ENCODE measurements around the gene CD300LF. TPM values are rescaled to one million over a fixed set of nuclear protein-coding genes. Genes with fewer than 3 reads are reported as not detected.

The CD300LF gene
- total RNA-seq, 1 experiment from 2014 or later, result not detected

DNA sequence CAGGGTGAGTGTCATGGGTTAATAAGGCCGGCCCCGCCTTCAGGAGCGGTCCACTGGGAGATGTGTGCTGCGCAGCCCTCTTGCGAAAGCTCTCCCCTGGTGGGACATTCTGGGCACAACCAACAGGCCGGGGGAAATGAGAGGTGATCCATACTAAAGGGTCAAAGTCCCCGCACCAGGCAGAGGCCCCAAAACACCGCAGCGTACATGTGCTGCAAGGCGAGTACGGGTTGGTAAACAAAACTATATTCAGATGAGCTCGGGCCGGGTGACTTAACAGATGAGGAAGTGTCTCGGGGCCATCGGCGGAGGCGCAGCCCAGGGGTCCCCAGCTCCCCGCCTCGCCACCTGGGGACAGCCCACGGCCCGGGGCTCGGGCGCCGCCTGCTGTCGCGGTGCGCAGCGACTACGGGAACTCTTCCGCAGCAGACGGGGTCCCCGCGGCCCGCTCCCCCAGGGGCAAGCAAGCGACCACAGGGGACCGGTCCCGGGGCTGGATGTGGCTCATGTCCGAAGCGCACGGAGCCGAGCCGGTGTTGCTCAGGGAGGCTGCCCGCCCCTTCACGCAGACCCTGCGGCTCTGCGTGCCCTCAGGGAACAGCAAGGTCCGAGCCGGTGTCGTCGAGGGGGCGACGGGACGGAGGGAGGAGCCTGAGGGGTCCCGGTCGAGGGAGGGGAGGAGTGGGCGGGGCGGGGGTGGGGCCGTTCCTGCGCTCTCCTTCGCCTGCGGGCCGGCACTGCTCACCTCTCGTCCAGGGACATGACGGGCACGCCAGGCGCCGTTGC lies 24.0 kb upstream of the CD300LF start, which contains the start of gene RAB37:
TSS of gene RAB37 (plus strand) at position 744 of the 786 bp plus-strand sequence. CDS start at position 761, 17 bp downstream.
- peaks cover 15% of the 10 kb centered on the region for H3K4me1 ChIP-seq (ENCODE audit: insufficient read depth, low read length)
- H3F3A ChIP-seq (ENCODE audit: low read length, unreplicated experiment), result no peaks in the 10 kb centered on the region
- H3K36me3 ChIP-seq (ENCODE audit: low read depth, low read length), result no peaks in the 10 kb centered on the region
- H2AFZ ChIP-seq (ENCODE audit: low read length), result peak within 1 kb of the TSS; percentile 32; the same call in 1 of the 2 replicates
- no peaks in the 10 kb centered on the region for H4K20me1 ChIP-seq (ENCODE audit: low read length)
- peak within 1 kb of the TSS; percentile 38 for H3K4me2 ChIP-seq (ENCODE audit: low read length)
- BruUV-seq (replicated peaks), result no TSS peak
- no peak within 1 kb of the TSS for H3K9ac ChIP-seq (ENCODE audit: low read length)
- H3K27ac ChIP-seq (ENCODE audit: low read length), result no peak within 1 kb of the TSS
- H3K4me3 ChIP-seq (ENCODE audit: low read length), result no peak within 1 kb of the TSS; the same call in 1 of the 2 replicates
- H3K79me2 ChIP-seq (ENCODE audit: low read length), result no peaks in the 10 kb centered on the region
- TF ChIP-seq EZH2 (IDR thresholded peaks at IDR 0.05; ENCODE audit: low read length, unreplicated experiment) (peak; percentile 90), EZH2phosphoT487 (IDR thresholded peaks at IDR 0.05; ENCODE audit: borderline replicate concordance, low read length) (0 out of 2 replicates have a peak, but pooled peaks have one; percentile 47)
- TF ChIP-seq, protein P1, sequence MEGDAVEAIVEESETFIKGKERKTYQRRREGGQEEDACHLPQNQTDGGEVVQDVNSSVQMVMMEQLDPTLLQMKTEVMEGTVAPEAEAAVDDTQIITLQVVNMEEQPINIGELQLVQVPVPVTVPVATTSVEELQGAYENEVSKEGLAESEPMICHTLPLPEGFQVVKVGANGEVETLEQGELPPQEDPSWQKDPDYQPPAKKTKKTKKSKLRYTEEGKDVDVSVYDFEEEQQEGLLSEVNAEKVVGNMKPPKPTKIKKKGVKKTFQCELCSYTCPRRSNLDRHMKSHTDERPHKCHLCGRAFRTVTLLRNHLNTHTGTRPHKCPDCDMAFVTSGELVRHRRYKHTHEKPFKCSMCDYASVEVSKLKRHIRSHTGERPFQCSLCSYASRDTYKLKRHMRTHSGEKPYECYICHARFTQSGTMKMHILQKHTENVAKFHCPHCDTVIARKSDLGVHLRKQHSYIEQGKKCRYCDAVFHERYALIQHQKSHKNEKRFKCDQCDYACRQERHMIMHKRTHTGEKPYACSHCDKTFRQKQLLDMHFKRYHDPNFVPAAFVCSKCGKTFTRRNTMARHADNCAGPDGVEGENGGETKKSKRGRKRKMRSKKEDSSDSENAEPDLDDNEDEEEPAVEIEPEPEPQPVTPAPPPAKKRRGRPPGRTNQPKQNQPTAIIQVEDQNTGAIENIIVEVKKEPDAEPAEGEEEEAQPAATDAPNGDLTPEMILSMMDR (conservative IDR thresholded peaks at IDR 0.05; ENCODE audit: low read depth, low read length), result peak; percentile 58
- H3K9me3 ChIP-seq (ENCODE audit: low read length), result no peaks in the 10 kb centered on the region
- H3K9me2 ChIP-seq (replicated peaks; ENCODE audit: low read length), result no peaks in the 10 kb centered on the region
- ChIA-PET CTCF (interaction anchor here (0.6 to 3.5 kb wide), 3 partner anchors 40 to 193 kb away, joined by 3 to 53 read pairs (median 5); partner anchors contain the start of gene NAT9), POLR2A (ENCODE audit: unreplicated experiment) (no interaction called here)
- DNase-seq (no peak), ATAC-seq (peak; percentile 12)
- intact Hi-C loops (cut with micrococcal nuclease), result loop anchor here (1.0 kb wide), 1 partner anchor 79 kb away; no protein-coding TSS in a partner anchor
- peaks cover 60% of the 10 kb centered on the region for H3K27me3 ChIP-seq (ENCODE audit: low read length)

DNA sequence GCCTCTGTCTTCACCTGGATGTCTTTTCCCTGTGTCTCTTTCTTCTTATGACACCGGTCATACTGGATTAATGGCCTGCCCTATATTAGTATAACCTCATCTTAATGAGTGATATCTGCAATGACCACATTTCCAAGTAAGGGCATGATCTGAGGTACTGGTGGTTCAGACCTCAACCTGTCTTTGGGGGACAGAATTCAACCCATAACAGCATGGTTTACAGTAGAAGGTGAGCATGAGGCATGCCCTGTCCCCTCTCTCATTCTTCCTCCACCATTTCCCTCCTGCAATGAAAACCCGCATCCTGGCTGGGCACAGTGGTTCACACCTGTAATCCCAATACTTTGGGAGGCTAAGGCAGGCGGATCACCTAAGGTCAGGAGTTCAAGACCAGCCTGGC lies 21.5 kb upstream of the CD300LF start:
- Histone ChIP-seq H3K9ac (ENCODE audit: low read length) (no peak overlapping the region), H3K27ac (ENCODE audit: low read length) (no peak overlapping the region), H3K27me3 (ENCODE audit: low read length) (peaks cover 56% of the 10 kb centered on the region), H3K4me3 (ENCODE audit: low read length) (no peak overlapping the region), H3K9me3 (ENCODE audit: low read length) (no peaks in the 10 kb centered on the region), H4K20me1 (ENCODE audit: low read length) (no peaks in the 10 kb centered on the region), H3K9me2 (replicated peaks; ENCODE audit: low read length) (no peaks in the 10 kb centered on the region), H3K4me1 (ENCODE audit: insufficient read depth, low read length) (peaks cover 25% of the 10 kb centered on the region), H3F3A (ENCODE audit: low read length, unreplicated experiment) (no peaks in the 10 kb centered on the region), H3K4me2 (ENCODE audit: low read length) (no peak overlapping the region), H3K36me3 (ENCODE audit: low read depth, low read length) (no peaks in the 10 kb centered on the region), H2AFZ (ENCODE audit: low read length) (no peak overlapping the region), H3K79me2 (ENCODE audit: low read length) (no peaks in the 10 kb centered on the region)
- ATAC-seq (no peak), DNase-seq (no peak)
- CTCF ChIA-PET, result no interaction called here
- BruUV-seq (replicated peaks), result no TSS peak
- intact Hi-C loops (cut with micrococcal nuclease), result no loop called here
- no peak for TF ChIP-seq EZH2phosphoT487 (IDR thresholded peaks at IDR 0.05; ENCODE audit: borderline replicate concordance, low read length)
- TF ChIP-seq, protein P1 (conservative IDR thresholded peaks at IDR 0.05; ENCODE audit: low read depth, low read length), result no peak
- no peak for TF ChIP-seq EZH2 (IDR thresholded peaks at IDR 0.05; ENCODE audit: low read length, unreplicated experiment)
- POLR2A ChIA-PET (ENCODE audit: unreplicated experiment), result no interaction called here

Measured in PC-3 (cell line).